GM13977 (cell line): Measurements from ENCODE around the gene SLC31A1.
"Not testable (repeated sequence)": the region's sequence is repeated elsewhere in the genome, so short reads cannot be mapped to it uniquely, and the experiment has no call there.

Source experiments
- DNase-seq: peaks from one replicate; pipeline ENCODE4 v3.0.0; 2012; ENCODE audit warnings: low spot score
- CTCF ChIP-seq: IDR thresholded peaks from 2 replicates; pipeline ENCODE4 v1.5.1; 2012; ENCODE audit warnings: mild to moderate bottlenecking, control low read depth; ENCODE audit not compliant: insufficient read depth; ENCODE audit errors: extremely low read depth, missing control alignments
- in situ Hi-C: fragments of 300-500 bp; cut with MboI; formaldehyde crosslinking; loops from one replicate; pipeline ENCODE4 v1.12.0; 2022; ENCODE audit warnings: low sequenced_read_pairs, low pct_unique_long_range_greater_than_20kb, mixed read lengths, inconsistent platforms; ENCODE audit not compliant: unreplicated experiment

The SLC31A1 gene

GRCh38 chr9:113281356-113281755 lies 60.0 kb downstream of the SLC31A1 start:
- no peak for TF ChIP-seq CTCF
- in situ Hi-C loops: no loop called here
- DNase-seq: no peak

- in situ Hi-C loops: no loop called here
- DNase-seq: no peak
- no peak for TF ChIP-seq CTCF
Observed at GRCh38 chr9:113289091-113289490, 67.7 kb downstream of the SLC31A1 start.

GRCh38 chr9:113290052-113290607 lies 68.8 kb downstream of the SLC31A1 start:
- in situ Hi-C loops: no loop called here
- TF ChIP-seq CTCF: no peak

GRCh38 chr9:113293285-113293878 lies 72.0 kb downstream of the SLC31A1 start:
- no peak for TF ChIP-seq CTCF
- no peak for DNase-seq
- in situ Hi-C loops: no loop called here

More at GRCh38 chr9:113290052-113290607, 68.8 kb downstream of the SLC31A1 start:
- no peak for DNase-seq

- DNase-seq, in situ Hi-C loops: not testable (repeated sequence)
Observed at GRCh38 chr9:113296247-113296646, 74.9 kb downstream of the SLC31A1 start.

GRCh38 chr9:113296796-113297558 lies 75.6 kb downstream of the SLC31A1 start:
- no peak for TF ChIP-seq CTCF
- in situ Hi-C loops: no loop called here
- DNase-seq: no peak

GRCh38 chr9:113298311-113298710 lies 77.0 kb downstream of the SLC31A1 start:
- in situ Hi-C loops: no loop called here
- TF ChIP-seq CTCF: no peak
- DNase-seq: no peak
